Stimulated activated CD8-positive, alpha-beta memory T cell treated with anti-CD3 and anti-CD28 coated beads, Interleukin-4, amount 100 ng/mL, for 4 hours (primary cell): ENCODE data around the gene GNPTAB.

ENCODE experiments used
- DNase-seq, 2 donors: peaks; one replicate each; pipeline ENCODE4 v3.0.0-alpha.2; 2020; ENCODE audit warnings: low read depth in 2 of 2, low spot score in 1 of 2

The GNPTAB gene

DNA sequence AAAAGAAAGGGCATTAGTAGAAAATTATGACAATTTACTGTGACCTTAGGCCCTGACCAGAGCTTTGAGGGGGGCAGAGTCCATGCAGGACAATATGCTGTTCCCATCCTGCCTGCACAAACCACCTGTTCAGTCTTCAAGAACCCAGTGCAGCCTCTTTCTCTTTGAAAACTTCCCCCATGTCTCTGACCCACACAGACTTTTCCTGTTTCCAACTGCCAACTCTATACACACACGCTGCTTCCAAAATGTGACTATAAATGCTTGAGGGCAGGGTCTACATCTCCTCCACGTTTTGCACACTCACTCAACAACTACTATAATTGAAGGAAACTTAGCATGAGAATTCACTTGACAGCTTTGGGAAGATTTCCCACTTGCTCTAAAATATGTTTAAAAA is 54.9 kb downstream of the GNPTAB start:
- no peak for DNase-seq

DNA sequence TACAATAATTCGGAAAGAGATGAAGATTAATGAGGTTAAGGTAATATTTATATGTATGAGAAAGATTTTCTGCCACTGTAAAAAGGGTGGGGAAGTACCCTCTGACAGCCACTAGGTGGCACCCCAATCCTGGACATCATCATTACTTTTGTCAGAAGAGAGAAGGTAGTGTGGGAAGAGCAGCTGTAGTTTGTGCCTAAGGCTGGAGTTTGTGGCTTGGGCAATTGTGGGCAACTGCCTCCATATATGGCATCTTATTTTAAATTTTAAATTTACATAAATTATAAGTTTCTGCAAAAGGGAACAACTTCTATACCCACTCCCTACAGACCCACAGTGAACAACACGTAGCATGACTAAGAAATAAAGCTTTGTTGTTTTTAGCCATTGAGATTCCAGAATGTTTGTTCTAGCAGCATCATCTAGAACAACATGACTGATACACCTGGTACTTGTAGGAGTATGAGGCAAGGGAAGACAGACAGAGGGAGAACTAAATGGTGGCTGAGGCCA is 57.1 kb downstream of the GNPTAB start:
- peak; percentile 30 to 44 for DNase-seq

DNA sequence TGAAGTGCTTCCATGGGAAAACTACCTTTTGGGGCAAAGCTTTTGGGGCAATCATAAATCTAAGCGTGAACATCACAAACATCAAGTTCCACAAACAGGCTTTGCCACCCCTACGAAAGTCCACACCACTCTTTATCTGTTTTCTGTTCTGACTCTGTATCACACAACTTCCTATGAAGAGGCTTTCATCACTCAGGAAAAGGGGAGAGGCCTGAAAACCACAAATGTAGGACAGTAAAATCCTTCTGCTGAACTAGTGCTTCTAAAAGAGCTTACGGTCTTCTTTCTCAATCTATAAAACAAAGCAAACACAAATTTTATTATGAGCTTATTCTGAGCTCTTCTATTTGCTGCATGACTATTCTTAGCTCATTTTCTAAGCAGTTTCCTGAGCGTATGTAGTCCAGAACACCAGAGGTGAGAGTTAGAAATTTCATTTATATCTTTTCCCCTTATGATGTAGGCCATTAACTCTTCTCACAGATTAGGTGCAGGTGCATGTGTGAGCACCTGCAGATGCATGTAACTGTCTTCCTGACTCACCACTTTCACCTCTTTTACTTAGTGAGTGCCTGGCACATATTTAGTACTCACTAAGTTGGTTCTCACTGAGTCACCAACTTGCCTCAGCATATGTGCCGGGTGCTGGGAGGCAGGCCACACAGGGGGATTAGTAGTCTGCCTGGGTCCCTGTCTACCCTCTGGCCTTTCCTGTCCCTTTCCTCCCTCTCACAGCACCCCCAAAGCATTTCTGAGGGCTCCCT is 58.6 kb downstream of the GNPTAB start:
- no peak for DNase-seq

DNA sequence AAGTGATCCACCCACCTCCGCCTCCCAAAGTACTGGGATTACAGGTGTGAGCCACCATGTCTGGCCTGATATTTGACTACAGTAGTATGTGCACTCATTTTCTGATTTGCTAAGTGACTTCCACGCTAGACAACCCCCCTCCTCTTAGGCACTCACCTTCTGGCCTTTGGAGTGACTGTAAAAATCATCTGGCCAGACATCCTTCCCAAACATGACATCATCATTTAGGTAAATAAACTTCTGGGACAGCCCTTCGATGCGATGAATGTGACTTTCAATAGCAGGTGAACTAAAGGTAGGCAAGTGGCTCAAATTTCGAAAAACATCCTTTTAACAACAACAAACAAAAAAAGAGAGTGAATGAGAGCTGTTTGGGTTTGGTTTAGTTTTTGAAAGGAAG is 60.9 kb downstream of the GNPTAB start:
- DNase-seq: no peak

DNA sequence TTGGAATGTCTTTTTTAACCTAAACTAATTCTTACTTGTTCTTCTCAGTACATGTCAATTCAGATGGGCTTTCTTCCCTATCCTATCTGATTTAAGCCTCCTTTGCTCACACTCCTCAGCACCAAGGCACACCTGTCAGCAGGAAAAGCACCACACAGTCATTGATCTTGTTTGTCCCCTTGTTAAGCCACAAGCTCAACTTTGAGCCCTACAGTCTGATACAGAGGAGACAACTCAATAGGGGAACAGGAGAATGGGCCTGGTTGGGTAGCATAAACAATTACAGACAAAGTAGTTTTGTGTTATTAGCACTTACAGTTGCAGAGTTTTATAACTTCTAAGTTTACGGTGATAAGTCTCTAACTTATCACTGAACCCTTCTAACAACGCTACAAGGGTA is 62.0 kb downstream of the GNPTAB start:
- no peak for DNase-seq

DNA sequence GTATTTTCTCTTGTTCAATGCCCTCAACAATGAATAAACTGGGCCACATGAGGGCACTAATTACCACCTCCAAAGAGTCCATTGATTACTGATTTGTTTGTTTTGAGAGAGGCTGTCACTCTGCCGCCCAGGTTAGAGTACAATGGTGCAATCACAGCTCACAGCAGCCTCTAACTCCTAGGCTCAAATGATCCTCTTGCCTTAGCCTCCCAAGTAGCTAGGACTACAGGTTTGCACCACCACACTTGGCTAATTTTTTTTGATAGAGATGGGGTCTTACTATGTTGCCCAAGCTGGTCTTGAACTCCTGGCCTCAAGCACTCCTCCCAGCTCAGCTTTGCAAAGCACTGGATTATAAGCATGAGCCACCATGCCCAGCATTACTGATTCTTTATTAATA is 63.2 kb downstream of the GNPTAB start:
- no peak for DNase-seq

DNA sequence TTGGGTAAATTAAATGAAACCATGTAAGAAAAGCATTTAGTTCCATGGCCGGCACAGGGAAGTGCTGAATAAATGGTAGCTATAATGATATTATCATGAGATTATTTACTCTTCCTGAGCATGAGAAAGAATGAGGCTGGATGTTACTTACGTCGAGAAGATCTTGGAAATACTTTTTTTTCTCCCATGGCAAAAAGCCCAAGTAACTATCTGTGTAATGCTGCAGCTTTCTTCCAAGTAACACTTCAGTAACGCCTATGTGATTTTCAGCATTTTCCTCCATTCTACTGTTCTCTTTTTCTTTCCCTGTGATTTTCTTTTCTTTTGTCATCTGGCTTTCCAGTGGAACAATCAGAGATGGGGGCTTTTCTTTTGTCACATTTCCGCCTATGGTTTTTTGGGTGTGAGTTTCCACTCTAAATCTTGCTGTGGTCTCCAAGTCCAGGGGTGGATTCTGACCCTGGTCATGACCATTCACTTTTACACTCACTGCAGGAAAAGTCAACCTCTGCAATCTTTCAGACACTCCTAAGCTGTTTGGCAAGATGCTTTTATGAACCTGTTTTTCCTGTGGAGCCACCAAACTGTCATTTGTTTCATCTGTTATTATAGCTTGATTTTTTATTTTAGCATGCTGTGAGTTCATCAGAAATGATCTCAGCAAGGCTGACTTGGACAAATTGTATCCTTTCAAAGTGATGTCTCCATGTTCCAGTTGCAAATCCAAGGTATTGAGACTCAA is 66.5 kb downstream of the GNPTAB start:
- DNase-seq: no peak

DNA sequence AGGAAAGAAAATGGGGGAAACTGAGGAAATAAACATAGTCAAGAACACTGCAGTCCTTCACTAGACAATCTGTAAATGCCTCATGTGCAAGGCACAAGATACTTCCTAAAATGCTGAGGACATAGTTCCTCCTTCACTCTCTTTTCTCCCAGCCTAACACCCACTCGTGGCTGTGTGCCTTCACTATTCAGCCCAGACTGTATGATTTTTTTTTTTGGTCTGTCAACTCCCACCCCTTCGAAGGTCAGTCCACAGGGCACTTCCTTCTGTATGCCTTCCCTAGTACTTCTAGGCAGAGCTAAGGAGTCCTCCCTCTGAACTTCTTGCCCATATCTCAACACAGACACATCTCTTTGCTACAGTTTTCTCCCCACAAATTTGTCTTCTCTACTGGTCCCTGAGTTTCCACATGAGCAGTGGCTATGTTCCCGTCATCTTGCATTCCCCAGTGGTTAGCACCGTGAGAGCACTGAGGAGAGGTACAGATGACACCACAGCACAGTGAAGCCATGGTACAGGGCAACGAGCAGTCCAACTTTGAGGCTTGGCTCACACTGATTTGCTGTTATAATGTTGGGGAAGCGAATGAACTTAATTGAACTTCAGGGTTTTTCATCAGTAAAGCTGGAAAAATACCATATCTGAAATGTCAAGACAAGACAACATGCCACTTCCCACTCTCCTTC is 67.4 kb downstream of the GNPTAB start:
- DNase-seq: no peak

DNA sequence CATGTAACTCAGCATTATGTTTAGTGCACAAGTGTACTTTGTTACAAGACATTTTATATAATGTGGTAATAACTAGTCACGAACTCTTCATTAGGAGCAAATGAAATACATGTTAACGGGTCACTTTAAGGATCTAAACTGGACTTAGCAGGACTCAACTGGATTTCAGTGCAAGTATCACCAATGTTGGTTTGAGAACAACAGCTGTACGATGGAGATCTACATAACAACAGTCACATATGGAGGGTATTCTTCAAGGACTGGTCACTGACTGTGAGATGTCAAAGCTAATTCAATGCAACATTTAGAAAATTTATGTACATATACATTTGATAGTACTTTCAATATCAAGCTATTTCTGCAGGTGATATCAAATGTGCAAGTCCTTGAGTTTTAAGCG is 69.0 kb downstream of the GNPTAB start:
- DNase-seq: no peak

DNA sequence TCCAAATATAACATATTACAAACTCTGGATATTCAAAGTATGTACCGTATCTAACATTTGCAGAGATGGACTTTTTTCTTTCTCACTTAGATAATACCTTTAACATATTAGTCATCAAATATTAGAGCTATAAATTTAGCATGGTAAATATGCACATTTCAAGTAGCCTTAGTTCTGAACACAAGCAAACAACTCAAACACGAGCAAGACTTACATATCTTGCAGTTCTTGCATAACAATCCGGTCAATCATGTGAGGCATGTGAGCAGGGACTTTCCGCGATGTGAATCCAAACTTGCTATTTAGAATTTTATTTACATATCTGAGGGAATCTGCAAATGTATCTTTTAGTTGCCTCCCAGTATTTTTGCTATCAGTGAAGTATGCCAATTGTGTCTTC is 69.4 kb downstream of the GNPTAB start:
- no peak for DNase-seq

DNA sequence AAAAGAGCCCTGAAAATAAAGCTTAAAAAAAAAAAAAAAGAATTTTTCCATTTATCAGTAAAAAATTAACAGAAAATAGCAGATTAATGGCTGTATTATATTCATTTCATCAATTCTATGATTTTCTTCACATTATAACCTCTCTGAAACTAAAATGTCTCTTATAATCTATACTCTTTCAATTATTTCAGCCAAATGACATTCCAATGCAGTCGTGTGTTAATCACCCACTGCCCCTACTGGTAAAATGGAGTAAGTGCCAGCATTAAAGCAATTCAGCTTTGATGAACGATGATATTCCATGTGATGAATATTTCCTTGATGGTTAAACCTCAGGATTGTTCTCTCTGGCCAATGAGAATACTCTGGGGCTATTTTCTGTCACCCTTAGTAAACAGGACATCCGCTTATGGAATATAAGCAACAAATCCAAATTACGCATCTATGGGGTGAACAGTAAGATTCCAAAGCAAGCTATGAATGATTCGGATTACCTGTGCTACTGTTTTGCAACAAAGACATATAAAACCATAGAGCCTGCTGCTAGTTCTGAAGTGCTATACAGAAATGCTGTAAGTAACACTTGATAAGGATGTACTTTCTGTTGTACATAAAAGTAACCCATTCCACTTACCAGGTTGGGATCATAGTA is 71.2 kb downstream of the GNPTAB start:
- DNase-seq: no peak

DNA sequence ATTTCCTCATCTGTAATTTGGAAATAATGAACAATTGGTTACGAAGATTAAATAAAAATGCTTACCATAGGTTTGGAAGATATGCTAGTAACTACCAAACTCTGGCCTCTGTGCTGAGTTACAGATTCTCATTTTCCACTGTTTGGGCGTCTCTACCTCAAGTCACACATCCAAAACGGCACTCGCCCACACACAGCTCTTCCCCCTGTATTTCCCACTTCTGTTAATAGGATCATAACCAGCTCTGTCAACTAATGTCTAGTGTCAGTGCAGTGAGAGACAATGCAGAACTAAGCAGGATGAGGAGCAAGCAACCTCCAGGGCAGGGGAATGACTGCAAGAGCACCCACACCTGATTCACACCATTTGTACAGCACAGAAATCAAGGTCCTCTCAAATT is 80.6 kb downstream of the GNPTAB start:
- no peak for DNase-seq

DNA sequence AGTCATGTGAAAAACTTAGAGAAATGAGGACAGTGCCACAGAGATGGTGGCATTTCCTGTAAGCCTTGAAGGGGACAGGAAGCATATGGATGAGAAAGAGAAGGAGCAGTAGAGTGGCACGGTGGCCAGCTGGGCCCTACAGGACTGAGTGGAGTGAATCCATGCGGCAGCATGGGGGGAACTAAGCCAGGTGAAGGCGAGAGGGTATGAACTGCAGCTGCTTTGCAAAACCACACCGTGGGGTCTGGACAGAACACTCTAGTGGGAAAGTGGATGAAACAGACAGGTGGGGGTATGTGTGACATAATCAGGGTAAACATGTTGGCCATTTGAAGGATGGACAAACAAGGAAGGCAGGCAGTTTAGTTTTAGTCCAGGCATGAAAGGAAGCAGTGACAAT is 81.1 kb downstream of the GNPTAB start:
- no peak for DNase-seq

DNA sequence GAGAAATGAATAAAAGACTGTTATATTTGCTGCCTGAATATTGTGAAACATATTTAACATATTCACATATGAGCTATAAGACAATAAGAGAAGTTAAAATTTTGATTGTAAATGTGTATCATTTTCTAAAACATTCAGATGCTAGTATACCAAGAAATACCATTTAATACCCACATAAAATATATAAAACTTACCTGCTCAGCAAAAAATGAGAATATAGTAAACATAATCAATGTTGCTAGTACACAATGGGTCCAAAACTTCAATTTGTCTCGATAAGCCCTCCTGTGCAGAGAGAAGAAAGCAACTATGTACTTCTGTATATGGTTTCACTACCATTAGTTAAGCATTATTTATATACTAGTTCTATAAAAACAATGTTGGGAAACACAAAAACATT is 81.9 kb downstream of the GNPTAB start:
- DNase-seq: no peak

DNA sequence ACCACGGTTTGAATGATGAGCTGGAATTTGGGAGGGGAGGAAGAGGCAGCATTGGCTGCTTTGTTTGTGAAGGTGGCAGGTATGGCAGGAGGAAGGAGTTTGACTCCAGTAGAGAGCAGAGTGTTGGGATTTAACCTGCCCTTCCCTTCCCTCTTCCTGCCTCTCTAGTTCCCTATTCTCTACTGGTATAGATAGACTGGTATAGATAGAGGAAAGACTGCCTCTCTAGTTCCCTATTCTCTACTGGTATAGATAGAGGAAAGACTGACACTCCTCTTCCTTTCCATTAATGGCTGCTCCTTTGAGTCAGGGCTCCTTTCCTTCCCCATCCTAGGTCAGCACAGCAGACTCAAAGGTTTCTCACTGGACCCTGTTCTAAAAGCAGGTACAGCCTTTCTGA is 83.1 kb downstream of the GNPTAB start:
- DNase-seq: no peak

DNA sequence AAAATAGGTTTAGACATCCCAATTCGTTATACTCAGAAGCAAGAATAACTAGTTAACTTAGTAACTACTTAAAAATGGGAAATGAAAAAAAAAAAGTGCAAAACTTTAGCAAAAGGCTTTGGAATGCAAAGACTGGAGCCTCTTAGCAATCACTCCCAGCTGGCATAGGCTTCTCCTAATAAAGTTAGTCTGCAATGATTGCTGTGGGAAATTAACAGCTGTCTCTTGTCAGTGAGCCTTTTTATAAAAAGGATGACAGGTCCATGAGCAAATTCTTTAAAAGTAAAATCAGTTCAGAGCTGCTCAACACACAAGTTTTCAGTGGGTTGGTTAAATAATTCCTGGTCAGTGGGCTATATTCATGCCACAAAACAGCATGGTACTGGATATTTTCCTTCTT is 84.1 kb downstream of the GNPTAB start:
- DNase-seq: no peak

DNA sequence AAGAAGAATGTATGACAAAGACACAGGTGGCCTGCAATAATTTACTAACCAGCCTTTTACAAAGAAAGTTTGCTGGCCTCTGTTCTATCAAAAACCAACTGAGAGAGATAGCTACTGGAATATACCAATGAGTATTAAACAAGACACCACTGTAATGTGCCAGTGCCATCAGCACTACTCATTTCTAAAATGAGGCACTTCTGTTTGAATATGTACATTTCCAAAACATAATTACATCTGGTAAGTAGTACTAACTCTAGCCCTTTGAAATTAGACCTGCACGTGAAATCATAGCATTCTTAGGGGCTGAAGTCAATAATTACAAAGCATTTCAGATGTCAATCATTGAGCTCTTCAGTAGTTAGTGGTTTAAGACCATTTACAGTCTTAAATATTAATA is 84.6 kb downstream of the GNPTAB start:
- DNase-seq: no peak

DNA sequence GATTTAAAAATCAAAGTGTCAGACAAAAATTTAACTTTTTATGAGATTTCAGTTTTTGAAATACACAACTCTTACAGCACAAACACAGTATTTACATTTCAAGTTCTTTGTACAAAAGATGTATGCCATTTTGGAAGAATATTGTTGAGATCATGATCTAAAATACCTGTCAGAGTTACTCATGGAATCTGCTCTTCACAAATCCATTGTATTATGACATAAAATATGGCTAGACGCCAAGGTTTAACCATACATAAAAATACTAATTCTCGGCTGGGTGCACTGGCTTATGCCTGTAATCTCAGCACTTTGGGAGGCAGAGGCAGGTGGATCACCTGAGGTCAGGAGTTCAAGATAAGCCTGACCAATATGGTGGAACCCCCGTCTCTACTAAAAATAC is 85.3 kb downstream of the GNPTAB start:
- no peak for DNase-seq

DNA sequence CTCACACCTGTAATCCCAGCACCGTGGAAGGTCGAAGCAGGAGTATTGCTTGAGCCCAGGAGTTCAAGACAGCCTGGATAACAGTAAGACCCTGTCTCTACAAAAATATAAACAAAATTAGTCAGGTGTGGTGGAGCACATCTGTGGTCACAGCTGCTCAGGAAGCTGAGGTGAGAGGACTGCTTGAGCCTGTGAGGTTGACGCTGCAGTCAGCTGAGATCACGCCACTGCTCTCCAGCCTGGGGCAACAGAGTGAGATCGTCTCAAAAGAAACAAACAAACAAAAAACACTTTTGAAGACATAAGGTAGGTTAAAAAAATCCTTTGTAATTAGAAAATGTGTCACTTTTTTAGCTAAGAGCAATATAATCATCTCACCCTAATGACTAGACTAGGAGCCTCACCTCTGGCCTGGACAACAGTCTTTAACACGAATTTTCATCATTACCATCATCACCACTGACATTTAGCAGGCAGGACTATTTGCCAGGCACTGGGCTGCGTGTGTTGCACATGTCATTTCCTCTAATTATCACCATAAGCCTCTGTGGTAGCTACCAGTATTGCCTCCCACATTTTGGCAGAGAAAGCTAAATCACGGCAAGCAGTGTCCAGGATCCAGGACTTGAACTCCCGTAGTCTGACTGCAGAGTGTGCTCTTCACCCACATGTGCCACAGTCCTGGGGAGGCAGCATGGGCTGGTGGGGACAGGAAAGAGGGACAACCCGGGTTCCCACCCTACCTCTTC is 86.9 kb downstream of the GNPTAB start:
- DNase-seq: no peak

DNA sequence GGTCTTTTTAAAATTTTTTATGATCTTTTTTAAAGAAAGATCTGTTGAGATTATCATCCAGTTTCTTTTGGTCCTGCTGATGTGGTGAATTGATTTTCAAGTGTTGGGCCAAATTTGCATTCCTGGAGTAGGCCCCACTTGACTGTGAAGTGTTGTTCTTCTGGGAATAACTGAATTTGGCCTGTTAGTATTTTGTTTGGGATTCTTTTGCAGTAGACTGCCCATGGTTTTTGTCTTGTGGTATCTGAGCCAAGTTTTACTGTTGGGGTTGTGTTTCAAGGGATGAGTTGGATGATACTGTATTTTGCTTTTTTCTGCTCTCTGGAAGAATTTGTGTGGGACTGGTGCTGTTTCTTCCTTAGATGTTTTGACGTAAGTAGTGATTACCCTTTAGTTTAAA is 87.5 kb downstream of the GNPTAB start:
- DNase-seq: no peak

DNA sequence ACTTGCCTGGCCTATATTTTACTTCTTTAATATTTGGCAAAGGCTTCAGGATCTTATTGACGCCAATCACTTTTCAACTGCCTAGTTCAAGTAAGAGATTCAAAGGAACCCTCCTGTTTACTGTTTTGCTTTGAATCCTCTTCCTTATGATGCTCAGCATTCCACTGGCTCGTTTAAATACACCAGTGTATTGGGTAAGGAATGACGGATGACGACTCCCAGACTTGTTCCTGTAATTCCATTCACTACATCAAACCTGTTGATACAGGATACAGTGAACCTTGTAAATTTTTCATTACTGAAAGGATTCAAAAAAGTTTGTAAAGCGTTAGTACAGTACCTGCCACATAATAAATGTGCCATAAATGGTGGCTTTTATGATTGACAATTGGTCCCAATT is 89.8 kb downstream of the GNPTAB start:
- DNase-seq: no peak
